Colon (tissue), 2 donors: ENCODE data around the gene PSTPIP1.
"Not testable (repeated sequence)": the region's sequence is repeated elsewhere in the genome, so short reads cannot be mapped to it uniquely, and the experiment has no call there.

Experiments used
- FAIRE-seq: peaks from 2 replicates; lab custom pipeline; 2012; peaks lifted over from hg19 to GRCh38; lab: Jason Lieb, UNC
- donor health status: control.
- donor health status: control.

PSTPIP1 gene

GRCh38 chr15:76994971-76995945, at the start of gene PSTPIP1:
Gene PSTPIP1, plus strand, starts transcription at chr15:76995126. Its CDS starts 448 bp downstream, at chr15:76995574.
- no peak for FAIRE-seq

DNA sequence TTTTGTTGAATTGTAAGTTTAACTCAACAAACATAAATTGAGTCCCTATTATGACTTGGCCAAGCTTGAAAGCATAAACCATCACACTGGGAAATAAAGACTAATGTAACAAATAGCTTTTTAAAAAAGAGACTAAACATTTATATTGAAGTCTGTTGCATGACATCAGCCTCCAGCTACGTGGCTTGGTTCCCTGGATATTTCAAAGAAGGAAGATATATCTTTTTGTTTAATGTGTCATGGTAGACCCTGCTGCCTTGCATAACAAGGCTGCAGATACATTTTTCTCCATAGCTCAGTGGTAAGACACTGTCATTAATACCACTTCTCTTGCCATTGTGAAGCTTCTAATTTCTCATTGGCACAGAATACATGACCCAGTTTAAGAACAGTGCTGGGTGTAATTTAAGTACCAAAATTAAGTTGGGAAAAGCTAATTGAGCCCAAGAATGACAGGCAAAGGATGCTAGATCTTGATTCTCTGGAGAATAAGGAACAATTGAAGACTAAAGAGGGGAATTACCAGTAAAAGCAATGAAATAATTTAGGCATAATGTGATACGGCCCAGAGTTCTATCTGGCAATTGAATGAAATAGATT, 49.3 kb upstream of the PSTPIP1 start:
- no peak for FAIRE-seq

DNA sequence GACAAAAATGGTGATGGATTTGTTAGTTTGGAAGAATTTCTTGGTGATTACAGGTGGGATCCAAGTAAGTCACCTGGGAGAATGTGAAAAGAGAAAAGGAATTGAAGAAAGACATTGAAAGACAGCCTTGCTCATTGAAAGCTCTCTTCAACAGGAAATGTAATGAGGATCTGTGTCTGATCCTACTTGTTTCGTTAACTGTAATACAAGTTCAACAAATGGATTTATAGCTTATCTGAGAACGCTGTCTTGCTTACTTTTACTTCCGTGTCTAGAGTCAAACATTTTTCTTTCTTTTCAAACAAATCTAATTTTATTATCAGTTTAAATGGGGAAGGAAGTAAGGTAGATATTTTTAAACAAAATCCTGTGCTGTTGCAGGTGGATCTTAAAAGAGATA, 47.5 kb upstream of the PSTPIP1 start:
- no peak for FAIRE-seq

- no peak for FAIRE-seq
Measured at GRCh38 chr15:76951220-76951619, 43.7 kb upstream of the PSTPIP1 start.

DNA sequence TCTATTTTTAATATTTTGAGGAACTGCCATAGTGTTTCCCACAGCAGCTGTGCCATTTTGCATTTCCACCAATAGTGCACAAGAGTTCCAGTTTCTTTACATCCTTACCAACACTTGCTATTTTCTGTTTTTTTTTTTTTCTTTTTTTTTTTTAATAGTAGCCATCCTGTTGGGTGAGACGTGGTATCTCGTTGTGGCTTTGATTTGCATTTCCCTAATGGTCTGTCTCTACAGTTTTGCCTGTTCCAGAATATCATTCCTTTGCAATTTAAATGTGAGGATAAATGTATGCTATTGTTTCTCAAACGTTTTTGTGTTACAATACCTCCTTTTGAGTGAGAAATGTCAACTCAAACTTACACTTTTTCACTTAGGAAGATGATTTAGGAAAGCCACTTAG, 41.0 kb upstream of the PSTPIP1 start:
- no peak for FAIRE-seq

- FAIRE-seq, result no peak
Measured at GRCh38 chr15:76954744-76955143, 40.2 kb upstream of the PSTPIP1 start.

- no peak for FAIRE-seq
Measured at GRCh38 chr15:76961268-76962011, 33.5 kb upstream of the PSTPIP1 start.

DNA sequence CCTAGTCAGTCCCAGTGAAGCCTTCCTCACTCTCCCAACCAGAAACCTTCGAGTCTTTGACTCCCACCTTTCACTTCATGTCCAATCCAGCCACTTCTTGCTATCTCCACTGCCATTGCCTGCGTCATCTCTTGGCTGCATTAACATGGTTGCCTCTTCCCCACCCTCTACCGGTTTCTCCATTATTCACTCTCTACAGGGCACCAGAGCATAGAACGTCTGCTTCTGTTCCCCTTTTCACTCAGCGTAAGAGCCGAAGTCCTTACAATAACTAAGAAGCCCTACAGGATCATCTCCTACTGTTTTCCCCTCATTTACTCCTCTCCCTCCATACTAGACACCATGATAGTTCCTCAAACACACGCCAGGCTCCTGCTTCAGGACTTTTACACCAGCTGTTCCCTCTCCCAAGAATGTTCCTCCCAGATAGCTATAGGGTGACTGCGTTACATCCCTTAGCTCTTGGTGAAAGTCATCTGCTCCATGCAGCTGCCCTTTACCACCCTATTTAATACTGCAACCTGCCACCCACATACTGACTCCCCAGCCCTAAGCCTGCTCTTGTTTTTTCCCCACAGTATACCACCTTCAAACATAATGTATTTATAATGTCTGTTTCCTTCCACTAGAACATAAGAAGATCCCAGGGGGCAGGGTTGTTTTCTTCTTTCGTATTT, 32.5 kb upstream of the PSTPIP1 start:
- FAIRE-seq, result no peak

DNA sequence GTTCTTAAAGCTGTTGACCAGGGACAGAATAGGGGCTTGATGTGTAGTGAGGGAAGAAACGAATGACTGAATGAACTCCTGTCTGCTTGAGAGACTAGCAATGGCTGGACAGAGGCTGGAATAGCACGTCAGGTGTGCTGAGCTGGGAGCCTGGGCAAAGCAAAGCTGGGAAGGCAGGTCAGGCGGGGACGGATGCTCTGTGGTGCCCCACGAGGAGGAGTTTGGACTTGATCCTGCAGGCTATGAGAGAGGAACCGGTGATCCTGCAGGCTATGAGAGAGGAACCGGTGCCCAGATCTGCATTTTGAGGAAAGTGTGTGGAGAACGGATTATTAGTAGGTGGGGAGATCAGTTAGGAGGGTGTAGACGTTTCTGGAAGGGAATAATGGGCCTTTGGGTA, 31.3 kb upstream of the PSTPIP1 start:
- FAIRE-seq, result no peak

DNA sequence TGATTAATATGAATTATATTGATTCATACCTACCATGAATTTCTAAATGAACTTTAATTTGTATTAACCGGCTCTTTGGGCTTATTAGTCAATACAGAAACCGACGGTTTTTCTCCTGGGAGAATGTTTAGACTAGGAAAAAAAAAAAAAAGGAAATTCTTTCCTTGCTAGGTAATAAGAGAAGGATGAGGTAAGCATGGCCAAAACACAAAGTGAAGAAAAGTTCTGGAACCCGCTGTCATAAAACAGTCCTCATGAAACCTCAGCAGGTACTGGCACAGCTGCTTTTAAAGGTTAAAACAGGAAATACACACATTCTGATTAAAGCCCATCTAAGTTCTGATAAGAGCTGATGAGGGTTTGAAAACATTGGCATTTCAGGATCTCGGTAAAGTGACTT, 30.8 kb upstream of the PSTPIP1 start:
- no peak for FAIRE-seq

DNA sequence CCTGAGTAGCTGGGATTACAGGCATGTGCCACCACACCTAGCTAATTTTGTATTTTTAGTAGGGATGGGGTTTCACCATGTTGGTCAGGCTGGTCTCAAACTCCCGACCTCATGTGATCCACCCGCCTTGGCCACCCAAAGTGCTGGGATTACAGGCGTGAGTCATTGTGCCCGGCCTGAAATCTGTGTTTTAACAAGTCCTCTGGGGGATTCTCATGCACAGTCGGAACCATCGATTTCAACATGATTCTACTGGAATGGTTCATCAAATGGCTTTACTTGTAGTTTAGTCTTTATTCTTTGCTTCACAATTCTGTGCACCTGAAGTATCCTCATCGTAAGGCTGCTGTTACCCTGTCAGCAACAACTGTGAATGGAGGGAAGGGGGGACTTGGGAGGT, 28.9 kb upstream of the PSTPIP1 start:
- FAIRE-seq, result not testable (repeated sequence)

DNA sequence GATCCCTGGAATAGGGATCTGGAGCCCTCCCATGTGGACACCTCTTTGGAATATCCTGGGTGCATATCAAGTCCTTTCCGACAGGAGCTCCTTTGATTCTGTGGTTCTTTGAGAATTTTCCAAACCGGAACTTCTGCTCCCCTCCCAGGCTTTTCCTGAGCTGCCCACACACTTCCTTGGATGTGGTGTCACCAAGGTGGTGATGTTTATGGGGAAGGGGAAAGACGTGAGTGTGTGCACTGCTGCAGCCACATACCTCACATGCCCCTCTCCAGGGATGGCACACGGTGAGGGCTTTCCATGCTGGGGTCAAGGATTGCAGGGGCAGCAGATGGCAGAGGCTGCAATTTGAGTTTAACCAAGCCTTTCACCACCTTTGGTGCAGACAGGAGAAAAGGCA, 27.9 kb upstream of the PSTPIP1 start:
- no peak for FAIRE-seq

DNA sequence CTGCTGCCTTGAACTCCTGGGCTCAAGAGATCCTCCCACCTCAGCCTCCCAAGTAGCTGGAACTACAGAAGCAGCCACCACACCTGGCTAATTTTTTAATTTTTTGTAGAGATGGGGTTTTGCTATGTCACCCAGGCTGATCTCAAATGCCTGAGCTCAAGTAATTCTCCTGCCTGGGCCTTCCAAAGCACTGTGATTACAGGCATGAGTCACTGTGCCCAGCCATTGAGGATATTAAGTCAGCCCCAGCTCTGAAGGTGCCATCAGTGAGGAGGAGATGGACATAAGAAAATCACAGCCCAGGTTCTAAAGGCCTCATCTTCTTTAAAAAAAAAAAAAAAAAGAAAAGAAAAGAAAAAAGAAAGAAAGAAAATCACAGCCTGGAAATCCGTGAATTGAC, 26.6 kb upstream of the PSTPIP1 start:
- FAIRE-seq, result no peak

DNA sequence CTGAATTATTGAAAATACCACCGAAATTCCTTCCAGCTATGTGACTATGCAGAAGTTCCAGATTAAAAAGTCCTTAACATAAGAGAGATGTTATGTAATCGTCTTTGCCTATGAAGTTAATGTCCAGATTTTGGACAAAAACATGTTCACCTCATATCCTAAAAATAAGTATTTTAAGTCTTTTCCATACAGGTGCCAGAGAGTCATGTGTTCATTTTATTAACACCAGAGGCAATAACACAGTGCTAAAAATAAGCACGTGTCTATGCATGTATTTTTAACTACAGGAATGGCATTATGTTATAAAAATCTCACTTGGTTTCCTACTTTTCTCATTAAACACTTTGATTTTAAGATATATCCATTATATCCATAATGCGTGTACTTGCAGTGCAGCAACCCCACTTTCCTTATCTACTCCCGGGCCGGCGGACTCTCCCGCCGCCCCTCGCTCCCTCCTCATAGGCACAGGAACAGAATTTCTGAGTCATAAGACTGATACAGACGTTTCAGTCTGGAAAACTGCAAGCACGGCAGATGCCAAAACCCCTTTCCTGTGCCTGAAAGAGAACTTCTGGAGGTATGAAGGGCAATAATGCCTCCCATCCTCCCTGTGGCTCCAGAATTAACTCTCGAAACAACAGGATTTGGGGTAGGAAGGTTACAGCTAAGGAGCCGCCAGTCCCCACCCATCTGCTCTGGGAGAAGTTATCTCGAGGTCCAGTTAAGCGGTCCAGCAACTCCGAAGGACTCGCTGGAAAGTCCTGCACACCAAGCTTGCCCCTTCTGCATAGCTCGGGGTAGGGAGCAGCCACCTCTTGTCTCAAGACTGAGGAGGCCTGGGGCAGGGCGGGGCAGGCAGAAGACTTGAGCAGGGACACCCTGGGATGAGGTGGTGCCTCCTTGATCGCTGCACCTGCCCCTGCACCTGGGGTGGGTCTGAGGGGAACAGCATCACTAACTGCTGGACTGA, 22.3 kb upstream of the PSTPIP1 start:
- no peak for FAIRE-seq

GRCh38 chr15:76973362-76973743, 21.6 kb upstream of the PSTPIP1 start:
- no peak for FAIRE-seq

GRCh38 chr15:76973906-76974305, 21.0 kb upstream of the PSTPIP1 start:
- no peak for FAIRE-seq

DNA sequence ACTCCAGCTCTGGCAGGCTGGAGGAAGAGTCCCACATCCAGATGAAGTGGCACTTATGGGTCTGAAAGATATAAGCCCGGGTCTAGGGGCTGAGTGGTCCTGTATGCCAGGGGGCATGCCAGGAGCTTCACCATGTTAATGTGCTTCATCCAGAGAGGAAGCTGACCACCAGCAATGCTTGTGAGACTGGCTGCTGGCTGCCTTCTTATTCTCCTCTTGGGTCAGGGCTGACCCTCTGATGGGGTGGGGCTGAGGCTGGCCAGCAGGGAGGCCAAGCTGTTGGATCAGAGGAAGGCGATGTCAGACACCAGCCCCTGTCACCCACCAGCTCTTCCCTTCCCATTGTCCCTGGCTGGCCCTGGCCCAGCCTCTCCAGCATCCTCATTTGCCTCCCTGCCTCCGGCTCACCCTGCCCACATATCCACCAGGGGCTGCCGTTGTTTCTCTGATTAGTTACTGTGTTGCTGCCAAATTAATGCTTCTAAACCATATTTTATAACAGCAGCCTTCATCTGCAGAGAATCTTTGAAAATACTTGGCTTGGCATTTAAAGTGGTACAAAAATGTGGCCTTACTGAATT, 20.4 kb upstream of the PSTPIP1 start:
- no peak for FAIRE-seq

DNA sequence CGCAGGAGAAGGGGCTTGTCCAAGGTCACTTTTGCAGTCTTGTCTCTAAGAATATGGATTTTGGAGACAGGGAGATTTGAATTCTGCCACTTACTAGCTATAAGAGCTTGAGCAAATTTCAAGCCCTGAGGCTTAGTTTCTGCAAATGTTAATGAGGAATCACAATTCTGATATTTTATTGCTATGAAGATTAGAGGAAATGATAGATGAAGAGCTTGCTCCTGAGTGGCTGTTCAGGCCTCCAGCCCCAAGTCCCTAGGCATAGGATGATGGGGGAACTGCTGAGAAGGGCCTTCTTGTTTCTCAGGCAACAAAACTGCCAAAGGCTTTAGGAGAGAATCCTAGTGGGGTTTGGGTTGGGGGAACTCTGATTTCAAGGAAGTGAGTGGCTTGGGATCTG, 18.8 kb upstream of the PSTPIP1 start:
- no peak for FAIRE-seq

- no peak for FAIRE-seq
Measured at GRCh38 chr15:76976572-76977270, 18.2 kb upstream of the PSTPIP1 start.
